ENCODE results near the gene CTPS2.

- no peak for TF ChIP-seq SIN3A (IDR thresholded peaks at IDR 0.05; ENCODE audit: borderline replicate concordance, insufficient read depth, low read depth, low read length)
- TF ChIP-seq, protein P1, sequence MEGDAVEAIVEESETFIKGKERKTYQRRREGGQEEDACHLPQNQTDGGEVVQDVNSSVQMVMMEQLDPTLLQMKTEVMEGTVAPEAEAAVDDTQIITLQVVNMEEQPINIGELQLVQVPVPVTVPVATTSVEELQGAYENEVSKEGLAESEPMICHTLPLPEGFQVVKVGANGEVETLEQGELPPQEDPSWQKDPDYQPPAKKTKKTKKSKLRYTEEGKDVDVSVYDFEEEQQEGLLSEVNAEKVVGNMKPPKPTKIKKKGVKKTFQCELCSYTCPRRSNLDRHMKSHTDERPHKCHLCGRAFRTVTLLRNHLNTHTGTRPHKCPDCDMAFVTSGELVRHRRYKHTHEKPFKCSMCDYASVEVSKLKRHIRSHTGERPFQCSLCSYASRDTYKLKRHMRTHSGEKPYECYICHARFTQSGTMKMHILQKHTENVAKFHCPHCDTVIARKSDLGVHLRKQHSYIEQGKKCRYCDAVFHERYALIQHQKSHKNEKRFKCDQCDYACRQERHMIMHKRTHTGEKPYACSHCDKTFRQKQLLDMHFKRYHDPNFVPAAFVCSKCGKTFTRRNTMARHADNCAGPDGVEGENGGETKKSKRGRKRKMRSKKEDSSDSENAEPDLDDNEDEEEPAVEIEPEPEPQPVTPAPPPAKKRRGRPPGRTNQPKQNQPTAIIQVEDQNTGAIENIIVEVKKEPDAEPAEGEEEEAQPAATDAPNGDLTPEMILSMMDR (IDR thresholded peaks at IDR 0.05): no peak
These were observed 134.3 kb downstream of the CTPS2 start for GRCh38 chrX:16578218-16578617.

Data from Panc1 (cell line).